ENCODE data around the gene DEFB131A. TPM values are rescaled to one million over a fixed set of nuclear protein-coding genes. Genes with fewer than 3 reads are reported as not detected.
"Not testable (repeated sequence)": the region's sequence is repeated elsewhere in the genome, so short reads cannot be mapped to it uniquely, and the experiment has no call there.

Gene DEFB131A, protein sequence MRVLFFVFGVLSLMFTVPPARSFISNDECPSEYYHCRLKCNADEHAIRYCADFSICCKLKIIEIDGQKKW
- not detected for total RNA-seq
- total RNA-seq, result 0 reads per million in 2 donors

- not testable (repeated sequence) for H3K36me3 Mint-ChIP-seq (ENCODE audit: low read depth); H3K27ac Mint-ChIP-seq; H3K9me3 ChIP-seq (ENCODE audit: control insufficient read depth, low read length, poor library complexity, severe bottlenecking); DNase-seq; H3K4me1 Mint-ChIP-seq; H3K4me3 Mint-ChIP-seq; ATAC-seq
- peaks cover 15% of the 10 kb centered on the region for H3K27me3 Mint-ChIP-seq
Observed at GRCh38 chr4:9444114-9444513, at the start of gene DEFB131A. Gene DEFB131A (plus strand): TSS chr4:9444414. CDS start chr4:9444534, 120 bp downstream.

DNA sequence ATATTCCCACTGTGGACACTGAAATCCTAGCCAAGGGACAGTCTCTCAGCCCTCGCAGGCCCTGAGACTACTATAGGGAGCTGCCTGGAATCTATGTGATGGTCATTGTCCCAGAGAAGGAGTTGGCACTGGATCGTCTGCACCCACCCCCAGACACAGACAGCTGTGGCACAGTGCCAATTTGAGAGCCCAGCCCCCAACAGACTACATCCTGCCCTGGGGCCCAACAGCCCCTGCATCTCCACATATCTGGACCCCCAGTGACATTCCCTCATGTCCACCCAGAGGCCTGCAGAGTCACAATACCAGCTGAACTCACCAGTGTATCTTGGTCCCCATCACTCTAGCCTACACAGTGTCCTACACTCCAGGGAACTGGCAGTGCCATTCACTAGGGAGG is 38.4 kb upstream of the DEFB131A start:
- DNase-seq; H3K9me3 ChIP-seq (ENCODE audit: control insufficient read depth, low read length, poor library complexity, severe bottlenecking); H3K27ac Mint-ChIP-seq; H3K4me3 Mint-ChIP-seq; H3K27me3 Mint-ChIP-seq; H3K36me3 Mint-ChIP-seq (ENCODE audit: low read depth); H3K4me1 Mint-ChIP-seq; ATAC-seq: not testable (repeated sequence)

GRCh38 chr4:9406491-9406890 is 37.7 kb upstream of the DEFB131A start:
- H3K4me1 Mint-ChIP-seq; H3K27me3 Mint-ChIP-seq; H3K9me3 ChIP-seq (ENCODE audit: control insufficient read depth, low read length, poor library complexity, severe bottlenecking); ATAC-seq; H3K4me3 Mint-ChIP-seq; DNase-seq; H3K36me3 Mint-ChIP-seq (ENCODE audit: low read depth); H3K27ac Mint-ChIP-seq: not testable (repeated sequence)

GRCh38 chr4:9409793-9410192 is 34.4 kb upstream of the DEFB131A start:
- DNase-seq, result no peak
- no peaks in the 10 kb centered on the region for H3K27me3 Mint-ChIP-seq
- H3K9me3 ChIP-seq (ENCODE audit: control insufficient read depth, low read length, poor library complexity, severe bottlenecking), result no peaks in the 10 kb centered on the region
- H3K27ac Mint-ChIP-seq, result no peak overlapping the region
- ATAC-seq, result no peak
- no peaks in the 10 kb centered on the region for H3K36me3 Mint-ChIP-seq (ENCODE audit: low read depth)
- H3K4me3 Mint-ChIP-seq, result no peak overlapping the region
- H3K4me1 Mint-ChIP-seq, result no peaks in the 10 kb centered on the region

- H3K27me3 Mint-ChIP-seq, result peaks cover 13% of the 10 kb centered on the region
- H3K4me3 Mint-ChIP-seq; H3K27ac Mint-ChIP-seq; DNase-seq; ATAC-seq; H3K4me1 Mint-ChIP-seq; H3K36me3 Mint-ChIP-seq (ENCODE audit: low read depth); H3K9me3 ChIP-seq (ENCODE audit: control insufficient read depth, low read length, poor library complexity, severe bottlenecking): not testable (repeated sequence)
Observed at GRCh38 chr4:9421884-9422455, 22.2 kb upstream of the DEFB131A start.

DNA sequence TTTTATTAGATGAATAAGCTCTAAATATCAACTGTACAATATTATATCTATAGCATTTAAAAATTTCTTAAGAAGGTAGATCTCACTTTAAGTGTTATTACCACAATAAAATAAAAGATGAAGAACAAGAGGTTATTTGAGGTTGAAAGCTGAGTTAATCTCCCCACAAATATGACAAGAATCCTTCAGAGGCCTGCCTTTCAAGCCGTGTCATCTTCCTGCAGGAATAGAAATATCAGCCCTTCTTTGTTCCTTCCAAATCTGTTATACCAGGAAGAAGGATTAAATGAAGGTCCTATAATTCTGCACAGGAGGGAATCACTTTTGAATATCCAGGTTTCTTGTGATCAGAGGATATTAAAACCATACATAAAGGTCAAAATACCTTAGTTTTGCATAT is 18.3 kb upstream of the DEFB131A start:
- not testable (repeated sequence) for H3K9me3 ChIP-seq (ENCODE audit: control insufficient read depth, low read length, poor library complexity, severe bottlenecking); H3K36me3 Mint-ChIP-seq (ENCODE audit: low read depth); H3K4me1 Mint-ChIP-seq; H3K4me3 Mint-ChIP-seq; DNase-seq; H3K27ac Mint-ChIP-seq; ATAC-seq
- H3K27me3 Mint-ChIP-seq, result peaks cover 25% of the 10 kb centered on the region

DNA sequence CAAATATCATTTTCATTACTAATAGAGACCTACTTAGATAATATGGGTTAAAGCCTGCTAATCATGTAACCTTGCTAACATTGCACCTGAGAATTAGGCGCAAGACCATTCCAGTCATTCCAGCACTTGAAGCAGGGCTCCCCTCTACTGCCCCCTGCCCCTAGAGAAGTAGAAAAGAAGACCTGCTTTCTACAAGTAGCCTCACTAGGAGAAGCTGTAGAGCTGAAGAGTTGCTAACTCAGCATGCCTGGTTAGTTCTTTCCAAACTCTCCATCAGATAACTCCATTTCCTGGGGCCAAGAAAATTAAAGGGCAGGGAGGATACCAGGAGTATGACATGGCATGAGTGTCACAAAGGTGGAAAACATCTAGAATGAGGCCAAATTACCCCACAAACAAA is 14.2 kb upstream of the DEFB131A start:
- DNase-seq; H3K27ac Mint-ChIP-seq; H3K9me3 ChIP-seq (ENCODE audit: control insufficient read depth, low read length, poor library complexity, severe bottlenecking); H3K36me3 Mint-ChIP-seq (ENCODE audit: low read depth); H3K4me3 Mint-ChIP-seq; H3K4me1 Mint-ChIP-seq; ATAC-seq: not testable (repeated sequence)
- H3K27me3 Mint-ChIP-seq, result peaks cover 18% of the 10 kb centered on the region

GRCh38 chr4:9433320-9433719 is 10.9 kb upstream of the DEFB131A start:
- H3K9me3 ChIP-seq (ENCODE audit: control insufficient read depth, low read length, poor library complexity, severe bottlenecking); H3K4me1 Mint-ChIP-seq; ATAC-seq; H3K36me3 Mint-ChIP-seq (ENCODE audit: low read depth); DNase-seq; H3K4me3 Mint-ChIP-seq; H3K27ac Mint-ChIP-seq: not testable (repeated sequence)
- H3K27me3 Mint-ChIP-seq, result peaks cover 16% of the 10 kb centered on the region

DNA sequence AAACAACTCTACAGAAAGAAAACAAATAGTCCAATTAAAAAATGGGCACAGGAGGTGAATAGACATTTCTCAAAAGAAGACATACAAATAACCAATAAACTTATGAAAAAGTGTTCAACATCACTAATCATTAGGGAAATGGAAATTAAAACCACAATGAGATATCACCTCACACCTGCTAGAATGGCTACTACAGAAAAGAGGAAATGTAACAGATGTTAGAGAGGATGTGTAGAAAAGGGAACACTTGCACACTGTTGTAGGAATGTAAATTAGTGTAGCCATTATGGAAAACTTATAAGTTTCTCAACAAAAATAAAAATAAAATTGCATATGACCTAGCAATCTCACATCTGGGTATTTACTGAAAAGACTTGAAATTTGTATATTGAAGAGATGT is 7.5 kb upstream of the DEFB131A start:
- peaks cover 13% of the 10 kb centered on the region for H3K27me3 Mint-ChIP-seq
- not testable (repeated sequence) for H3K4me3 Mint-ChIP-seq; H3K9me3 ChIP-seq (ENCODE audit: control insufficient read depth, low read length, poor library complexity, severe bottlenecking); ATAC-seq; DNase-seq; H3K36me3 Mint-ChIP-seq (ENCODE audit: low read depth); H3K27ac Mint-ChIP-seq; H3K4me1 Mint-ChIP-seq

- not testable (repeated sequence) for H3K27ac Mint-ChIP-seq; H3K4me3 Mint-ChIP-seq; DNase-seq; H3K9me3 ChIP-seq (ENCODE audit: control insufficient read depth, low read length, poor library complexity, severe bottlenecking); ATAC-seq; H3K36me3 Mint-ChIP-seq (ENCODE audit: low read depth); H3K4me1 Mint-ChIP-seq
- H3K27me3 Mint-ChIP-seq, result peaks cover 18% of the 10 kb centered on the region
Observed at GRCh38 chr4:9442355-9442754, 1.9 kb upstream of the DEFB131A start.

- not testable (repeated sequence) for DNase-seq; H3K4me3 Mint-ChIP-seq; ATAC-seq; H3K4me1 Mint-ChIP-seq; H3K27ac Mint-ChIP-seq; H3K36me3 Mint-ChIP-seq (ENCODE audit: low read depth); H3K9me3 ChIP-seq (ENCODE audit: control insufficient read depth, low read length, poor library complexity, severe bottlenecking)
- H3K27me3 Mint-ChIP-seq, result peaks cover 13% of the 10 kb centered on the region
Observed at GRCh38 chr4:9444681-9445080, 467 bp downstream of the DEFB131A start.

DNA sequence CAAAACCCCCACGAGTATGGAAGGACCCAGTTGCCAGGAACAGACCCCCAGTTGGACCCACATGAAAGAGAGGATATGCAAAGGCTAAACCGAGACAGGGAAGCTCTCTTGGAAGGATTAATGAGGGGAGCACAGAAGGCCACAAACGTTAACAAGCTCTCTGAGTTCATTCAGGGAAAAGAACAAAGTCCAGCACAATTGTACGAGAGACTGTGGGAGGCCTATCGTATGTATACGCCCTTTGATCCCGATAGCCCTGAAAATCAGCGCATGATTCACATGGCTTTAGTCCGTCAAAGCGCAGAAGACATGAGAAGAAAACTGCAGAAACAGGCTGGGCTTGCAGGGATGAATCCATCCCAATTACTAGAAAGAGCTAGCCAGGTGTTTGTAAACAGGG is 8.0 kb downstream of the DEFB131A start:
- not testable (repeated sequence) for H3K36me3 Mint-ChIP-seq (ENCODE audit: low read depth); H3K4me1 Mint-ChIP-seq; DNase-seq; H3K27me3 Mint-ChIP-seq; H3K4me3 Mint-ChIP-seq; ATAC-seq; H3K9me3 ChIP-seq (ENCODE audit: control insufficient read depth, low read length, poor library complexity, severe bottlenecking); H3K27ac Mint-ChIP-seq

- not testable (repeated sequence) for H3K27me3 Mint-ChIP-seq; H3K9me3 ChIP-seq (ENCODE audit: control insufficient read depth, low read length, poor library complexity, severe bottlenecking); H3K36me3 Mint-ChIP-seq (ENCODE audit: low read depth); DNase-seq; H3K4me3 Mint-ChIP-seq; ATAC-seq; H3K4me1 Mint-ChIP-seq; H3K27ac Mint-ChIP-seq
Observed at GRCh38 chr4:9454284-9454683, 10.1 kb downstream of the DEFB131A start.

- not testable (repeated sequence) for ATAC-seq; H3K9me3 ChIP-seq (ENCODE audit: control insufficient read depth, low read length, poor library complexity, severe bottlenecking); H3K27ac Mint-ChIP-seq; H3K27me3 Mint-ChIP-seq; H3K4me1 Mint-ChIP-seq; H3K36me3 Mint-ChIP-seq (ENCODE audit: low read depth); H3K4me3 Mint-ChIP-seq; DNase-seq
Observed at GRCh38 chr4:9455046-9455445, 10.8 kb downstream of the DEFB131A start.
